Stimulated activated CD8-positive, alpha-beta memory T cell treated with anti-CD3 and anti-CD28 coated beads, Interleukin-15, amount 100 ng/mL, for 1 hour (primary cell): ENCODE results near the gene FGD4.
"Not testable (repeated sequence)": the region's sequence is repeated elsewhere in the genome, so short reads cannot be mapped to it uniquely, and the experiment has no call there.

Experiments
- DNase-seq: peaks from one replicate; pipeline ENCODE4 v3.0.0-alpha.2; 2020; ENCODE audit warnings: low read depth

FGD4 gene

DNA sequence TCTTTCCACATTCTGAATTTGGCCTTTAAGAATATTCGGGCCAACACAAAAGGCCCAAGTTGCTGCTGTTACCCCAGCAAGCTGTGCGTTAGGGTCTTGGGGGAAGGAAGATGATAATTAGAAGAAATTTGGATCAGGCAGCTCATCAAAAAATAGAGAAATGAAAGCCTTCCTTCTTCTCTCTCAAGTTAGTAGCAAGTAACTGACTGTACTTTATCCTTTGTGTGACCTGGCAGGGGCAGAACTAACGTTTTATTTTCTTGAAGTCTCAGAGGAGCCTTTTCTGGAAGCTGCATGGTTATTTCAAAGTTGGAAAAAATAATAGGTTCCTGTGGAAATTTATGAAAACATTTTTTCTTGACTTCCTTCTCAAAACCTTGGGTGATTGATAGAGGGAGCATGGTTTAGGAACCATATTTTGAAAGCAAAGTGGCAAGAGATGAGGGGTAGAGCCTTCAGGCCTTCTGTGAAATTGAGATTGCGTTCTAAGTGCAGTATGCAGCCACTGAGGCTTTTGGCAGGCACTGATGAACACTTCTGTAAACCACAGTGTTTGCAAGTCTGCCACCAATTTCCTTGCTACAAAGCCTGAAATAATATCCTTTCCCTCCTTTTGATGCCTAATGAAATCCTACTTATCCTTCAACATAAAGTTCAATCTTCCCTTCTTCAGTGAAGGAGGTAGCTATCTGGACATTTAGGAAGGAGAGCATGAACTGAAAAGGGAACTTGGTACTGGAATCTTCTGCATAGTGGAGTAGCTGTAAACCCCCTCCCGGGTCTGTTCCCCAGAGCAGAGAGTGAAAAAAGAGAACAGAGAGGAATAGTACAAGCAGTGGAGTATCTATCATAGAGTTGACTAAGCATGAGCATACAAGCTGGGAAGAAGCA is 123.2 kb downstream of the FGD4 start:
- DNase-seq, result no peak

DNA sequence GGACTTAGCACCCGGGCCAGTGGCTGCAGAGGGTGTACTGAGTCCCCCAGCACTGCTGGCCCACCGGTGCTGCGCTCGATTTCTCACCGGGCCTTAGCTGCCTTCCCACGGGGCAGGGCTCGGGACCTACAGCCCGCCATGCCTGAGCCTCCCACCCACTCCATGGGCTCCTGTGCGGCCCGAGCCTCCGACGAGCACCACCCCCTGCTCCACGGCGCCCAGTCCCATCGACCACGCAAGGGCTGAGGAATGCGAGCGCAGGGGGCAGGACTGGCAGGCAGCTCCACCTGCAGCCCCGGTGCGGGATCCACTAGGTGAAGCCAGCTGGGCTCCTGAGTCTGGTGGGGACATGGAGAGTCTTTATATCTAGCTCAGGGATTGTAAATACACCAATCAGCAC is 126.4 kb downstream of the FGD4 start:
- DNase-seq, result not testable (repeated sequence)

DNA sequence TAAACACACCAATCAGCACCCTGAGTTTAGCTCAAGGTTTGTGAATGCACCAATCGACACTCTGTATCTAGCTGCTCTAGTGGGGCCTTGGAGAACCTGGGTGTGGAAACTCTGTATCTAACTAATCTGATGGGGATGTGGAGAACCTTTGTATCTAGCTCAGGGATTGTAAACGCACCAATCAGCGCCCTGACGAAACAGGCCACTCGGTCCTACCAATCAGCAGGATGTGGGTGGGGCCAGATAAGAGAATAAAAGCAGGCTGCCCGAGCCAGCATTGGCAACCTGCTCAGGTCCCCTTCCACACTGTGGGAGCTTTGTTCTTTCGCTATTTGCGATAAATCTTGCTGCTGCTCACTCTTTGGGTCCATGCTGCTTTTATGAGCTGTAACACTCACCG is 127.0 kb downstream of the FGD4 start:
- not testable (repeated sequence) for DNase-seq

DNA sequence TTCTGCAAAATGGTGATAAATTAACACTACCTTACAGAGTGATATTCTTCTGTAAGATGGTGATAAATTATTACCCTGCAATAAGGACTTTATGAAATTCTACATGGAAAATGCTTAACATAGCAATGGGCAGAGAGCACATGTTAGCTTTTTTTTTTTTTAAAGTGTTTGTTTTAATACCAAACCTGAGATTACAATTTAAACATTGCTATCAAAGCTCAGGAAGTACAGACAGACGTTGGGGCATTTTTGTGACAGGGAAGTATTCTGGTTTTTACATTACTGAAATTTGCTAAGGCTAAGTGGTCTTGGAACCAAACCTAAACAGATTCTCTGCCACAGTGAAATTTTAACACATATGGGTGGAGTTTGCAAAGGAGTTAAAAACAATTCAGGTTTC is 133.1 kb downstream of the FGD4 start:
- no peak for DNase-seq

DNA sequence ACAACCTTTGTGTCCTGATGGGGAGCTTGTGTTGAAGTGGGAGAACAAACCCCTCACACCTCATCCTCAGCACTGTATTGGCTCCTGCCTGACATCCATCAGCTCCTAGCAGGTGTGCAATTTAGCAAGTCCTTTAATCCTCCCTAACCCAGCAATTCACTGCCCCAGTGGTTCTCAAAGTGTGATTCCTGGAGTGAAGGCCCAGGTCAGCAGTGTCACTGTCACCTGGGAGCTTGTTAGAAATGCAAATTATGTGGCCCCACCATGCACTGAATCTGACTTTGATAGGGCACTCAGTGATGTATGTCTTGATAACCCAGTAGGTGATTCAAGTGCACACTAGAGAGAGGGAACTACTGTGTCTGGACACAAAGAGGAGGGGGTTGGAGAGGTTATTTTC is 133.6 kb downstream of the FGD4 start:
- DNase-seq, result no peak

DNA sequence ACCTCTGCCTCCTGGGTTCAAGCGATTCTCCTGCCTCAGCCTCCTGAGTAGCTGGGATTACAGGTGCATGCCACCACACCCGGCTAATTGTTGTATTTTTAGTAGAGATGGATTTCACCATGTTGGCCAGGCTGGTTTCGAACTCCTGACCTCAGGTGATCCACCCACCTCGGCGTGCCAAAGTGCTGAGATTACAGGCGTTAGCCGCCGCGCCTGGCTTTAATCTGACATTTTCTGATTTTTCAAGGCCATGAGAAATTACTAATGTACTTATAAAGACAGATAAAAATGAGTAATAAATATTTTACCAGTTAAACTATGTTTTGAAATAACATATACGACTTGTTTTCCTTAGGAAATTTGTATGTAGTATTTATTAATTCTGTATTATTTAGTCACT is 134.1 kb downstream of the FGD4 start:
- not testable (repeated sequence) for DNase-seq

DNA sequence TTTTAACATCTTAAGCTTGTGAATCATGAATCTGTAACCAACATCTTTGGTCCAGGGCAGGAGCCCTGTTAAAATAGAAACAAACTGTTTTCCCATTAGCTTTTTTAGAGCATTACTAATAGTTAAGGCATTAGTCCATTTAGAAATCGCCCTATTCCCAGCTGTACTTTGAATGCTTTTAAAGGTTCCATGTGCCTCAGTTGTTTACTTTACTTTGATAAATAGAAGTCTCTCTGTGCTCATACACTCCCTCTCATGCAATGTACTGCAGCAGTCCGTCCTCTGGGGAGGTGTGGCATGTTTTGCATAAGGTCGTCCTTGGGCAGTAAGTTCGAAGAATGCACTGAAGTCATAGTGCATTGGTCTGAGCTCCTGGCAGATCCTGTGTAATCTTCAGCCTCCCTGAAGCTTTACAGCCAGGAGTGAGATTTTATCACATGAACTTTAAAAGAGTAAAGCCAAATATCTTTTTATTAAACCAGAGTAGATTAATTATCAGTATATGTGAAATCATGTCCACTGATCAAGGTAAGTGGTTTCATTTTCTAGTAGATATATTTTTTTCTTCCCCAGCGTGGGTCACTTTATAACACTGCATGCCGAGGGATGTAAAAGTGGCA is 134.7 kb downstream of the FGD4 start:
- DNase-seq, result no peak

DNA sequence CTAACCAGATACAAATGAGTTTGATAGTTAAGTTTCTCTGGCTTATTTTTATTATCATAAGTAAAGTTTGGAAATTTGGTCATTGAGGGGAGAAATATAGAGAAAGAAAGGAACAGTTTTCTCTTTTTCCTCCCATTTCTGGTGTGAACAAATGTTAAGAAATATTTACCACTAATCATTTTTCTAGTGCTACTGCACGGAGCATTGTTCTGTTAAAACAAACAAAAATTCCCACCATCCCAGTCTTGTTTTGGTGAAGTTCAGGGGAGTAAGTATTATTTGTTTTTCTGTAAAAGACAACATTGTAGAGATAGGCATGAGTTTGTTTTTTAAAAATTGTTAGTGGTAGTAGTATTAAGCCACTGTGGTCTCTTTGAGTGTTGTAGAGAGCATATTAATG is 135.3 kb downstream of the FGD4 start:
- DNase-seq, result no peak

DNA sequence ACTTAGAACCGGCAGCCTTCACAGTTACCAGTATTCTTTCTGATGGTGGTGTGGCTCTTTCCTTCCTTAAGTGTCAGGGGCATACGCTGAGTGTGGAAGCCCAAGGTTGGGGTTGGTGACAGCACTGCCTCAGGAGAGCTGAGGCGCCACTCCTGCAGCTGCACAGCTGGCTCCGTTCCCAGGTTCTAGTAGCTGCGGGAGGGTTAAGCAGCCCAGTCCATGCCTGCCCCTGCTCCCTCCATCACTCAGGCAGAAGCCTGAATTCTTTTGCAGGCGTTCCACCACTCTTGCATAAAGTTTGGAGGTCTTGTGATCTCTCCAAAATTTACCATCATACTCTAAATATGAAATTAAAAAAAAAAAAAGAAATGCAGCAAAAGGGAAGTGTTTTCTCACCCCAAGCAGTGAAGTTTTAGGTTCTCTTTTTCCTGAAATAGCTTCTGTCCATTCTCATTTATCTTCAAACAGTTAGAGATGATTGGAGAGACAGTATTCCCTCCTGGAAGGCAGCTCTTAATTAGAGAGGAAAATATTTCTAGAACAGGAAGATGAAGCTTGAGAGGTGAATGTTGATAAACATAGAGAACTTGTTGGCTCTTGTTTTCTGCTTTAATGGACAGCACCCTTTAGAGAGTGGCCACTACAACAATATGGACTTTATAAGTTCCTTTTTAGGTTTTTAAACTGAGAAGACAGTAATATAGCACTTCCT is 136.1 kb downstream of the FGD4 start:
- no peak for DNase-seq

DNA sequence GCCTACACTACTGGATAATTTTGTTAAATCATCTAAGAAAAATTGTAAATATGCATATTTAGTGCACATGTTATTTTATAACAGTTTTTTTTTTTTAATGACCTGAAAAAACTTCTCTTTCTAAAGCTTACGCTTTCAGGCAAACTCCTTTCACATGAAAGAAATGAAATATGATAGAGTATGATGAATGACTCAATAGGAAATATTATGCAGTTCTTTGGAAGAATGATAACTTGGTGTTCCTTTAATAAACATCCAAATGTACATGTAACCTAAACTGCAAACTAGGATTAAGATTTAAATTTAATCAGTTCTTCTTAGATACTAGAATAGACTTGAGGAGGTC is 136.6 kb downstream of the FGD4 start:
- no peak for DNase-seq

DNA sequence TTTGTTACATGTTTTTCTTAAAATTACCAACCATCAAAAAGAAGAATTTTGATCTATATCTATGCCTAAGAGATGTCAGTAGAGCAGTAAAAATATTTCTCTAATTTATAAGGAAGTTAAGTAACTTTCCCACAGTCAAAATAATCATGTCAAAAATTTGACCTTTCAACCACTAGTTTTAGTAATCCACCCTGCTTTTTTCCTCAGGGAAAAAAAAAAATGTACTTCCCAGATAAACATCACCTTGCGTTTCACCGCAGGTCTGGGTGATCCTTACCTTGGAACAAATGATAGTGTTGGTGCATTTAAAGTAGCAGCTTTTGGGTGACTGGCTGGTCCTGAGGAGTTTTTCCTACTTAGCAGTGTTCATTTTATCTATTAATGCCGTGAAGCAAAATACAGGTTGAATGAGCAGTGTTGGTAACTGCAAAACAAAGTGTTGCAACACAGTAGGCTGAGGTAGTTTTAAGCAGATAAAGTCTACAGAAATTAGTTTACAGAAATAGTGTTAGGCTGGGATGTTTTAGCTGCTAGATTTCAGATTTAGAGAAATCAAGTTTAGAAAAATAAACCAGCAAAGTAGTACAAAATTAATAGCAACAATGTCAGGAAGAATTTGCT is 142.5 kb downstream of the FGD4 start:
- DNase-seq, result no peak

DNA sequence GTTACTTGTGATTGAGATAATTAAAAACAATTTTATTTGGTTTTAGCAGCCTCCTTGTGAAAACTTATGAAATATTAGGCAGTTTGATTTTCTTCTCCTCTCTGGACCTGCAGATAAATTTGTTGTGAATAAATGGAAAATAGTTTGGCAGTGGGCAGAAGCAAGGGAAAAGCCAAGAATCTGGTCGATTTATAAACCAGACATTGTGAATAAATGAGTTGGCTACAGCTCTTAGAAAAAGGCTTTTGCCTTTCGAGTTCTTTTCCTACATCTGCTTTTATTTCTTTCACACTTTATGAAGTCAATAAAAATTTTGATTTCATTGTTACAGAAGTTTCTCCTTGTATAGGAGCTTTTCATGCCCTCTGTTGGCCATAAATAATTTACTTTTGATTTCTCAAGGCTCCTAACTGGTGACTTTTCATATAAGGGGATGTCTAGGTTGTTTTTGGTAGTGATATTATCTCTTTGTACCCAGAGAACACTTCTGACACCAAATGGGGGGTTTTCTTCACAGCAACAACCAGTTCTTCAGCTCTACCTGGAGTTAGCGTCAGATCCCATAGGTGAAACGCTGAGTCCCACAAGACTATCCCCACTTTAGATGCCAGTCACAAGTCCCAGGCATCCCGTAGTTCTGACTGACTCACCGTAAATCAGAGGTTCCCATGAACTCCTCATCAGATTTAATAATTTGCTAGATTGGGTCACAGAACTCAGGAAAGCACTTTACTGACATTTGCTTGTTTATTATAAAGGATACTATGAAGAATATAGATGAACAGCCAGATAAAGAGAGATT is 143.3 kb downstream of the FGD4 start:
- DNase-seq, result no peak

DNA sequence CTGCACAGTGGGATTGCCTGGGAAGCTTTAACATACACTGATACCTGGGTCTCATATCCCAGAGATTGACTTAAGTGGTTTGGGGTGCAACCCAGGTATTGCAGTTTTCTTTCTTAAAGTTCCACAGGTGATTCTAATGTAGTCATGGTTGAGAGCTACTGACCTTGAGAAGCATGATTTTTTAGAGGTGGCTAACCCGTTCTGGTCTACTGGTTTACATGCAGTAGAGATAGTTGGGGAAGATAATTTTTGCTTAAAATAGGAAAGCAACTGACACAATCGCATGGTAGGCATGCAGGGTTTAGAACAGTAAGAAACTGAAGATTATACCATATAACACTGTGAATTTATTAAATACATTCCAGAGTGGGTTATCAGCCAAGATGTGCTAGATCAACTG is 145.5 kb downstream of the FGD4 start:
- DNase-seq, result no peak

DNA sequence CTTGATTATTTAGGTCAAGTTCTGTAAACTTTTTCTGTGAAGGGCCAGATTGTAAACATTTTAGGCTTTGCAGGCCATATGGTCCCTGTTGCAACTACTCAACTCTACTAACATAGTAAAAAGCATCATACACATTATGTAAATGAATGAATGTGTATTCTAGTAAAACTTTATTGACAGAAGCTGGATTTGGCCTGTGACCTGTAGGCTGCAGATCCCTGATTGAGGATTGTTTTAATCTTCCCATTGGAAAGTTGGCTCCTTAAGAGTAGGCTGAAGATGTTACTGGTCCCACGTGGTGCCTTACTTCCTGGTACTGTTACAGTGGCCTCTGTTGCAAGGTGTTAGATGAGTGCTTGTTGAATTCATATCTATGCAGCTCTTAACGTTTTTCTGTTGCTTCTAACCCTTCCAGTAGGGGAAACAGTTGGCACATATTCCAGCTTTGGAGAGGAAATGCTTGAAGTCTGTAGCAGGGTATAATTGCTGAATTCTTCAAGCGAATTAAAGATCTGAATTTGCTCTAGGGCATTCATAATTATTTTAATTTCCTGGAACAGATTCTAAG is 146.1 kb downstream of the FGD4 start:
- DNase-seq, result no peak

DNA sequence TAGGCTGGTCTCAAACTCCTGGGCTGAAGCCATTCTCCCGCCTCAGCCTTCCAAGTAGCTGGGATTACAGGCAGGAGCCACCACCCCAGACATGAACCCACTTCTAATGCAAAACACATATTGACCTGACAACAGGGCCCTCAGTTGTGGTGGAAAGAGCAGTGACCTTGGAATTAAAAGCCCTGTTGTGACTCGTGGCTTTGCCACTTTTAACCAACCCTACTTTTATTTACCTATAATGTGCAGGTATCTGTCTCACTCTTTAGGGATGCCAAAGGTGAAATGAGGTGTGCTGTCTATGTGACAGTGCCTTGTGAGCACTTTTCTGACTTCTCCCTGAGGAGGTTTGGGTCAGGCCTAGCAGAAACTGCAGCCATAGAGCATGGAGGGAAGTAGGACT is 146.9 kb downstream of the FGD4 start:
- no peak for DNase-seq

DNA sequence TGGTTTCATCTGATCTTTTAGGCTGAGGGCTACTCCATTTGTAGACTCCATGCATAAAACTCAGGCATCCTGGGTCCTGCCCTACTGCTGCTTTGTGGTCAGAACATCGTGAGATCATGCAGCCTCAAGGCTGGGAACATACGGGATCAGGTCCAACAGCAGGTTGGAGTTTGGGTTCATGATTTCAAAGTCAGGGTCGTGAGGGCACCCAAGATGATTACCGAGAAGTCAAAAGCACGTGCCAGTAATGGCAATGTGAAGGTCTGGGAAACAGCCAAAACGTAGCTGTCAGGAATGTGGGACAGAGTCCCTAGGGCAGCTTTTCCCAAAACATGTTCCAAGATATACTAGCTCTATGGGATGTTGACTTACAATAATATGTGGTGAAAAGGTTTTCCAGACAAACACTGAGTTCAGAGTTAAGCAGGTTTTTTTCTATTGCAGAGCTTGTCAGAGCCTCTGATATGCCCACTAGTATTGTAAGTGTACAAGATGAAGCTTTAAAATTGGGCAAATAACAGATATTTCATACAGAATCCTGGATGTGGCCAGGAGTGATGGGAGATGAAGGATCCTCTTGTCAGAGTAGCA is 149.4 kb downstream of the FGD4 start:
- DNase-seq, result no peak

DNA sequence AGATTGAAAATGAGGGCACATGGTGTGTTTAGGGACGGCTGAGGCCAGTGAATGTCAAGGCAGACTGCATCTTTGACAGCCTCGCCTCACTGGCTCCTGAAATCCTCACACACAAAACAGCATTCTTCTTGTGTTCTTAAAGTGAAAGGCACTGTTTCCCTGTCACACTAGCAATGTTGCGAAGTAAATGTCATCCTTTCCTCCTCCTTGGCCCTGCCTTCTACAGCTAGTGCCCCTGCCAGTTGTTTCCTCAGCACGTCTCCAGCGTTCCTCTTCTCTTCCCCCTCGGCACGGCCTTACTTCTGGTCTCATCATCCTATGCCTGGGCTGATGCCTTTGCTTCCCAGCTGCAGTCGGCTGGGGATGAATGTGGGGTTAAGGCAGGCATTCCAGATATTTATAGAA is 150.3 kb downstream of the FGD4 start:
- no peak for DNase-seq

DNA sequence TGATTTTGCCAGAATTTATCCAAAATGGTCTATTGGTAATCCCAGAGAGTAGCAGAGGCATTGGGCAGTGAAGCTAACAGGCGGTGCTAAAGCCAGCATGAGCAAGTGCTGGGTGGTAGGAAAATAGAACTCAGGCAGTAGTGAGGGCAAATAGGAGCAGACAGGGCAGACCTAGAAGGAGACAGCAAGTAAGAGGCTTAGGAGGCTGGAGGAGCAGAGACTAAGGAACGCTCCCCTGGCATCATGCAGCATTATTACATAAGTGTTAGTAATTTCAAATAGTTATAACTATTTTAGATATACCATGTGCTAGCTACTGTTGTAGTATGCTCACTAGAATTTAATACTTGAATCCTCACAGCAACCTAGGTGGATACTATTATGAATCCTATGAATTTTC is 151.7 kb downstream of the FGD4 start:
- no peak for DNase-seq

DNA sequence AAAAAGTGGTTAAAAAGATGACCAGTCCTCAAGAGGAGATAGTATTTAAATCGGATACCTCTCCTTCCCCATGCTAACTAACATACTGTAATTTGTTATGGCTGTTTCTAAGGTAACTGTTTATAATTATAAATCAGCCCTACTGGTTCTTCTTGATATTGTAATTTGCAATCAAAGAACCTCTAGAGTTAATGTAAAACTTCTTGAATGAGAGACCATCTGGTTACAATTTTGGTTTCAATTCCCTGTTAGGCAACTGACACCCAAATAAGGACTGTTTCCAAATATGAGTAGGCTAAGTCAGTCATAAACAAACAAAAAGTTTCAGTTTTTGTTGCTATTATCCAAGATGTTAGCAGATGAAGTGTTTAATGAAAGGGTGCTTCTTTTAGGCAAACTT is 159.5 kb downstream of the FGD4 start:
- DNase-seq, result no peak

DNA sequence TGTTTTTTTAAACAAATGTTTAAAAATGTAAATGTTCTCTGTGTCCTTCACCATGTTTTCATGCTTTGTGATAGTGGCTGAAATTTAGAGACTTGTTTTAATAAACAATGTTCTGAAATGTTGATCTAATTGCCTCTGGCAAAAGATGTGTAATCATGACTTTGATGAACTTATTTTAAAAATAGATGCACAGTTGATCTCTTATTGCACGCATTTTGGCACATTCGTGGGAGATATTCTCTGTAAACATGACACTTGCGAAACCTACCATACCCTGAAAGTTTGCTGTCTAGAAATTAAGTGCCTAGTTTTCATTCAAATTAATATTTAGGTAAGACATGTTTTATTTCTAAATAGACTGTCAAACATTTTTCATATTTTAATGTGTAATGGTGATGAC is 160.1 kb downstream of the FGD4 start:
- no peak for DNase-seq

DNA sequence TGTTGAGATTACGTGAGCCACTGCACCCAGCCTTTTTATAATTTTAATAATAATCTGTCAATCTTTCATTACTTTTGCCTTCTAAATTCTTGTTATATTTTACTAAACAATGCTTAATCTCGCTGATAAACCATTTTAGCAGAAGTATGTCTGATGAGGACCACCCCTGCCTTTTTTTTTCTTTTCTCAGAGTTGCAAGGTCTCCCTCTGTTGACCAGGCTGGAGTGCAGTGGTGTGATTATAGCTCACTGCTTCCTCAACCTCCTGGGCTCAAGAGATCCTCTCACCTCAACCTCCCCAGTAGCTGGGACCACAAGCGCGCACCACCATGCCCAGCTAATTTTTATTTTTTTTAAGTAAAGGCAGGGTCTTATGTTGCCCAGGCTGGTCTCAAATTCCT is 161.2 kb downstream of the FGD4 start:
- DNase-seq, result no peak
